ENCODE data around the gene GTPBP8.
A peak's percentile ranks its signal among the peaks of the same experiment; 100 is the strongest.

Gene GTPBP8

GRCh38 chr3:112990672-112991602 is at the start of gene GTPBP8:
TSS of gene GTPBP8 (plus strand) at chr3:112990984. CDS start at chr3:112991000, 16 bp downstream.
- peak; percentile 94 for DNase-seq

- no peak for DNase-seq
Measured at GRCh38 chr3:112948346-112948838, 42.4 kb upstream of the GTPBP8 start.

DNA sequence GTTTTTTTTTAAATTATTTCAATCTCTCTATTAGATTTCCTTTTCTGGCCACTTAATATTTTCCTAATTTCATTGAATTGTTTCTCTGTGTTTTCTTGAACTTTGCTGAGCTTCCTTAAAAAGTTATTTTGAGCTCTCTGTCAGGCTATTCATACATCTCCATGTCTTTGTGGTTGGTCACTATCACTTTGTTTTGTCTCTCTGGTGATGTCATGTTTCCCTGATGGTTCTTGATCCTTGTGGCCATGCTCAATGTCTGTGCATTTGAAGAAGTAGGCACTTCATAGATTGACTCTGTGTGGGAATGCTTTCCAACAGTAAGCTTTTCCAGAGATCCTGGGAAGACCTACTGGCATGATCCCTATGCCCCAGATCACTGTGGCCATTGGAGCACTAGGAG is 34.4 kb upstream of the GTPBP8 start:
- peak; percentile 47 for DNase-seq

DNA sequence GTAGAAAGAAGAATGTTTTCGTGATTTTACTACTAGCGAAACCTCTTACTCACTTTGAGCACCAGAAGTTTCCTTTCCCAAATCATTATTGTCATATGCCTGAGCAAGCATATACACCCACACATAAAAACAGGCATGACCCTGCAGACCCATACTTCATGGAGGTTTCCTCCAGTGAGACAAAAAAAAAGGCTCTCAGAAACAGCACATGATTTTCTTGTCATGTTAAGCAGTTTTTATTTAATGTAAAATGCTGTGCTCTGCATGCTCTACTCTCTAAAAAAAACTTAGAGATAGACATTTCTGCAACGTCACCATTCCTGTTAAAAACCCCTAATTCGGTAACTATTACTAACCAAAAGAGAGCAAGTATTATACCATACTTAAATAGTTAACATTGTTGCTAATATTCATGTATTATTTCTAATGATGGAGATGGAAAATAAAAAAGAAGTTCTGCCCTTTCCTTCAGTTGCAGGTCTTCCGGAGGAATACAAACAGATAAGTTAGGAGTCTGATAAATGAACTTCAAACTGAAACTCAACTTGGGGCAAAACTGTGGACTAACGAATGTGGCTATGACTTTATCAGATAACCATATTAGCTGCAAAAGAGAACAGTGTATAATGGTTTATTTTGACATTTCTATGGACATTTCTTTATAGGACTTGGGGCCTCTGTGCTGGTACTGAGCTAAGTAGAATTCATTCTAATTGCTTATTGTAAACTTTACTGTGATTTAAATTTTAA is 31.8 kb upstream of the GTPBP8 start:
- peak; percentile 79 for DNase-seq

DNA sequence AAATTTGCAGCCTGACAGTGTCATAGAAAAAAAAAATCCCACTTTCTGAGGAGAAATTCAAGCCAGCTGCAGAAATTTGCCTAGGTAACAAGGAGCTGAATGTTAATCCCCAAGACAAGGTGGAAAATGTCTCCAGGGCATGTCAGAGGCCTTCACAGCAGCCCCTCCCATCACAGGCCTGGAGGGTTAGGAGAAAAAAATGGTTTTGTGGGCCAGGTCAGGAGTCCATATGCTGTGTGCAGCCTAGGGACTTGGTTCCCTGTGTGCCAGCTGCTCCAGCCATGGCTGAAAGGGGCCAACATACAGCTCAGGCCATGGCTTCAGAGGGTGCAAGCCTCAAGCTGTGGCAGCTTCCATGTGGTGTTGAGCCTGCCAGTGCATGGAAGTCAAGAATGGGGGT is 27.1 kb upstream of the GTPBP8 start:
- DNase-seq: peak; percentile 5

DNA sequence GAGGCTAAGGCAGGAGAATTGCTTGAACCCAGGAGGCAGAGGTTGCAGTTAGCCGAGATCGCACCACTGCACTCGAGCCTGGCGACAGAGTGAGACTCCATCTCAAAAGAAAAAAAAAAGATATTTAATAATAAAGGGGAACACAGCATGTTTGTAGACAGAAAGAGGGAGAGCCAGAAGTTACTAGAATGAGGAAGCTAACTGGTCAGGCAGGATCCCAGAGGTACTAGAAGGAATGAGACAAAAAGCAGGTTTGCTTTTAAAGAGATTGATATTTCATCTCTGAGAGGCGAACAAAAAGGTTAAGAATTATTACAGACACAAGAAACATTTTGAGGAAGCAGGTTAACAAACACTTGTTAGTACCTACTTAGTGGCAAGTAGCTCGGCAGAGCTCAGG is 25.1 kb upstream of the GTPBP8 start:
- DNase-seq: no peak

DNA sequence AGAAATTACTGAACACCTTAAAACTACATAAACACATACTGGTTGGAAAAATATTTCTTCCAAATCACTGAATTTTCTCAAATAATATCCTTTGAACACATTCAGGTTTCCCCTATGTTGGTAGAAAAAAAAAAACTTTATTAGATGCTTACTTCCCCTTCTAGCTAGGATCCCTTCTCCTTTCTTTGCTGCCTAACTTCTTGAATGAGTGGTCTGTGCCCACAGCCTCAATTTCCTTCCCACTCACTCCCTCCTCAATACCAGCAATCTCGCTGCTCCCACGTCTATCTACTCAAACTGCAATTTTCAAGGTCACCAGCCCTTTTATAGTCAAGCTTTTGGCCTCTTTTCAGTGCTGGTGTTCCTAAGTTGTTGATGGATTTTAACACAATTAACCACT is 24.2 kb upstream of the GTPBP8 start:
- no peak for DNase-seq

GRCh38 chr3:112967425-112967824 is 23.4 kb upstream of the GTPBP8 start:
- DNase-seq: no peak

DNA sequence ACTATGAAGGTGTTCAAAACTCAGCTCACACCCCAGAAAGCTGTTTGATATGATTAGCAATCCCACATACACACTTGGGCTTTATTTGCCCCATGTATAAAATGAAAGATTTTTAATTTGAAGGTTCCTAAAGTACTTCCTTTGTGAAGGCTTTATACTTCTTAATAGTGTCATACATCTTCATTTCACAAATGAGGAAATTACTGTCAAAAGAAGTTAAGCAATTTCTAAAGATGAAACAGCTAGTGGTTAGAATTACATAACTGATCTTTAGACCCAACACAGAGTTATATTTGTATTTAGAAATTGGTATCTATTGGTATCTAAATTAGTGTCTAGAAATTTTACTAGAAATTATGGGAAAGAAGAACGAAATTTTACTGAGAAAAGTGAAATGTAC is 23.0 kb upstream of the GTPBP8 start:
- DNase-seq: peak; percentile 54

DNA sequence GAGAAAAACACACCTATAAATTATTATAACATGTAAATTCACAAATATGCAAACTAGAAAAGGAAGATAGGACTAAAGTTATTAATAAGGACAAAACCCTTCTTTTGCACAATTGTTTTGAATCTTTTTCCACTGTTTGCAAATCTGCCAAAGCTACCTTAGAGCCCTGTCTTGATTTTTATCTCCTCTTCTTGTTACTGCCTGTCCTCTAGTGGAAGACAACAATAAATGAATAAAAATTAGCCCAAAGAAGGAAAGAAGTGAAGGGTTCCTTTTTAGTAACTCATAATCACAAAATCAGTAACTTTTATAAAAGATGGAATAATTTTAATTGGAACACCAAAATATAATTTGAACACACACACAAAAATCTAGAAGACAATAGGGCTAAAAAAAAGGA is 18.6 kb upstream of the GTPBP8 start:
- DNase-seq: no peak

DNA sequence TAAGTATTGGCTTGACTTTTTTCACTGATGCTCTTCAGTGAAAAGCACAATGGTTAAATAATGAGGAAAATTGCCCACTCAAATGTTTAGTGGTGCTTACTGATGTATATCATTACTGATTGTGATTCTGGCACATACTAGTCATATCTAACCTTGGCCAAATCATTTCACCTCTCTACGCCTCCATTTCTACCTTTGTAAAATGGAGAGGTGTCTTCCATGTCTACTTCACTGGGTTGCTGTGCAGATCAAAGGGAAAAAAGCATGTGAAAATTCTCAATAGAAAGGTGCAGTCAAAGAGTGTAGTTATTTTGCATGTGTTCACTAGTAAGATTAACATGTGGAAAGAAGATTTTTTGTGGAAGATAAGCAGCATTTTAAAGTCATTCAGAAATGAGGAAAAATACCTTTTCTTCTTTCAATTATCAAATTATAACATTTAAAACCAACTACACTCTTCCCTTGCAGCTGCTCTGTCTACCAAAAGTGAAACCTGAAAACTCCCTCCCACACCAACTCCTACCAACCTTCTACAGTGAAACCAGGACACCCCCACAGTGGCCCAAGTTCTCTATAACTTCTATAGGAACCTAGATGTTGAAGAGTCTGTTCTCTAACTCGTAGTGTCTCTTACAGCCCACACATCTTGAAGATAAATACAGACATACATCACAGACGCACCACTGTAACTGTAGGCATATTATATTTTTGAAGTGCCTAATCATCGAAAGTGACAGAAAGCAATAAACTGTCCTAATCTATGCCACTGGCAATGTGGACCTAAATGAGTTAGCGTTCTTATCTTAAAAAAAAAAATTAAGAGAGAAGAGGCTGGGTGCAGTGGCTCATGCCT is 17.2 kb upstream of the GTPBP8 start:
- peak; percentile 67 for DNase-seq

DNA sequence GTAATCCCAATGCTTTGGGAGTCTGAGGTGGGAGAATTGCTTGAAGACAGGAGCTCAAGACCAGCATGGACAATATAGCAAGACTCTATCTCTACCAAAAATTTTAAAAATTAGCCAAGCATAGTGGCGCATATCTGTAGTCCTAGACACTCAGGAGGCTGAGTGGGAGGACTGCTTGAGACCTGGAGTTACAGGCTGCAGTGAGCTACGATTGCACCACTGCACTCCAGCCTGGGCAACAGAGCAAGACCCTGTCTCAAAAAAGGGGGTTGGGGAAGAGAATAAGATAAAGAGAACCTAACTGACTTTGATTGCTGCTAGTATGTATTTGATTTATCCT is 16.6 kb upstream of the GTPBP8 start:
- no peak for DNase-seq

DNA sequence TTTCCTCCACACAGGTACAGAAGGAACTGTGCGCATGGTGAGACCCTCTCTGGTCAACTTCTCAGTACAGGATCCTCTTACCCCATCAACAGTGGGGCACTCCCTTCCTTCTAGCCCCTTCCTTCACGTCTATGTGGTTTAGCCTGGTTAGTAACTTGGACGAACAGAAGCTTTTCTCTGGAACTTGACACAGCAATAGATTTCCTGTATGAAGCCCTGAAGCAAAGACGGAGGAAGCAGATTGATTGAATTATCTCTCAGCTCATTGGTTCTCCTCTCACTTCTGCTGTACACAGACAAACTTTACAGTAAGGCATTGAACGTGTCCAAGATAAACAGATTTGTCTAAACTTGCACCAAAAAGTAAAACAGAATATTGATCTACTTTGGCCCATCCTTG is 15.9 kb upstream of the GTPBP8 start, which contains the start of gene CD200R1:
Gene CD200R1, minus strand, starts transcription at position 210 of the 400 bp plus-strand sequence. CDS start 246 bp downstream, outside the sequence.
- DNase-seq: no peak

- no peak for DNase-seq
Measured at GRCh38 chr3:112976001-112976400, 14.8 kb upstream of the GTPBP8 start.

GRCh38 chr3:112976953-112977352 is 13.8 kb upstream of the GTPBP8 start:
- DNase-seq: no peak

- DNase-seq: peak; percentile 69
Measured at GRCh38 chr3:112979244-112979832, 11.4 kb upstream of the GTPBP8 start.

- no peak for DNase-seq
Measured at GRCh38 chr3:112980080-112980479, 10.7 kb upstream of the GTPBP8 start.

DNA sequence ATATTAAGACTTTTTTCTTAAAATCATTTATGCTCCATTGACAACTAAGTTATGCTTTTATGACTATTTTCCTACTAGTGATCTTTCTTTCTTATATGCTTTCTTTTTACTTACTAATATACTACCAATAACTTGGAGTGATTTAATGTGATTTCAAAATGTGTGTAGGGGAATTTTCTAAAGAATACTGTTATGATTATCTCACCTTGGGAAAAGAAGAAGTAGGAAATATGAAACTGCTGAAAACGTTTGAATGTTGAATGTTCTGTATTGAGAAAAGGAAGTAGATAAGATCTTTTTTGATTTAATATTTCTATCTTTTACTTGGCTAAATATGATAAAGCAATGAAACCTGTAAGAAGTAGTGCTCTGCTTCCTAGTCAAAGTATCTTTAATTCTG is 8.1 kb upstream of the GTPBP8 start:
- DNase-seq: peak; percentile 21

- peak; percentile 5 for DNase-seq
Measured at GRCh38 chr3:112984485-112984884, 6.3 kb upstream of the GTPBP8 start.

GRCh38 chr3:112987710-112988334 is 3.0 kb upstream of the GTPBP8 start:
- no peak for DNase-seq

DNA sequence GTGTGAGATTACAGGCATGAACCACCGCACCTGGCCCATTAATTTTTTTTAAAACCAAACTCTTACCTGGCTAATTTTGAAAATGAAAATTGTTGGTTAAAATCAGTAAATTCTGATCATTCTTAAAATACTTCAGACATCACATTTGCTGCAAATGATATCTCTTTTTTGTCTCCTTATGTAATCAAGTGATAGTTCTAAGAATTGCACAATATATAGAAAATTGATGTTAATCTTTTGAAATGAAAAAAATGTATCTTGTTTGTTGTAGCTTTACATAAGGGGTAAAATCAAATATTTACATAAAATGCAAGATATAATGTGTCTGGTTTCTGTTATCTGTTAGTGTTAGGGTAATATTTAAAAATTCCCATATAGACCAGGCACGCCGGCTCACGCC is 5.0 kb downstream of the GTPBP8 start:
- DNase-seq: no peak

GRCh38 chr3:113000691-113001090 is 9.9 kb downstream of the GTPBP8 start:
- no peak for DNase-seq
